Endothelial cell of umbilical vein (primary cell): ENCODE results near the gene NELFB. TPM values are rescaled to one million over a fixed set of nuclear protein-coding genes. Genes with fewer than 3 reads are reported as not detected.

ENCODE experiments used
- BruUV-seq: library from RNA; stranded (reverse); fragments of 400-500 nt; replicated peaks from 2 replicates; lab custom pipeline; 2021; lab: Mats Ljungman, UMichigan
- CTCF ChIA-PET: fragments of 300-600, 350-600 bp; sonication (Branson Sonifier 250); formaldehyde crosslinking; loops from one replicate; lab custom pipeline; 2021; ENCODE audit warnings: antibody characterized with exemption, inconsistent platforms; lab: Charles Lee
- POLR2A ChIA-PET: fragments of 300-600, 350-600 bp; sonication (Branson Sonifier 250); formaldehyde crosslinking; loops from one replicate; lab custom pipeline; 2021; ENCODE audit warnings: antibody characterized with exemption, inconsistent platforms; lab: Charles Lee
- DNase-seq: peaks from one replicate; pipeline ENCODE4 v3.0.0-alpha.2; 2011; ENCODE audit warnings: low read depth, low spot score
- FAIRE-seq: peaks from 2 replicates; lab custom pipeline; 2011; peaks lifted over from hg19 to GRCh38; lab: Jason Lieb, UNC
- H2AFZ ChIP-seq: 2 replicates; pipeline ENCODE4 v1.6.0; 2012; ENCODE audit warnings: low read depth, low read length, control low read depth, inconsistent platforms
- H3K27ac ChIP-seq: 2 replicates; pipeline ENCODE4 v1.5.1; 2011; ENCODE audit warnings: low read depth, mild to moderate bottlenecking, control low read depth, low read length, moderate library complexity; ENCODE audit not compliant: insufficient read depth
- H3K27me3 ChIP-seq, 2 experiments: 2 replicates each; pipeline versions ENCODE4 v1.6.0 to v1.6.1; 2011; ENCODE audit warnings: low read length in 2 of 2, mixed read lengths in 1 of 2; ENCODE audit not compliant: control insufficient read depth in 2 of 2, insufficient read depth in 2 of 2
- H3K36me3 ChIP-seq, 2 experiments: 2 replicates in 1 of 2; 3 replicates in 1 of 2; pipeline ENCODE4 v1.5.1; 2011; ENCODE audit warnings: low read length in 2 of 2, mild to moderate bottlenecking in 1 of 2, moderate library complexity in 1 of 2; ENCODE audit not compliant: control insufficient read depth in 2 of 2, insufficient read depth in 2 of 2; ENCODE audit errors: extremely low read depth in 1 of 2
- H3K4me1 ChIP-seq: 3 replicates; pipeline ENCODE4 v1.5.1; 2011; ENCODE audit warnings: mild to moderate bottlenecking, low read length; ENCODE audit not compliant: control insufficient read depth, insufficient read depth; ENCODE audit errors: extremely low read depth
- H3K4me2 ChIP-seq: 2 replicates; pipeline ENCODE4 v1.6.1; 2011; ENCODE audit warnings: low read length, control low read depth, mixed read lengths; ENCODE audit not compliant: insufficient read depth
- H3K4me3 ChIP-seq, 3 experiments: fragments of 200-600 bp in 1 of 3; sonication (generic), shearing (Covaris generic) in 1 of 3; replicated peaks in 1 of 3; 2 replicates each; pipeline ENCODE4 v1.5.1; 2011 to 2016; ENCODE audit warnings: control low read depth in 3 of 3, low read length in 3 of 3, mild to moderate bottlenecking in 2 of 3, inconsistent platforms in 1 of 3, low read depth in 1 of 3, moderate library complexity in 1 of 3; ENCODE audit not compliant: insufficient read depth in 1 of 3
- H3K79me2 ChIP-seq: 2 replicates; pipeline ENCODE4 v1.6.0; 2012; ENCODE audit warnings: low read length, inconsistent platforms; ENCODE audit not compliant: control insufficient read depth, insufficient read depth
- H3K9ac ChIP-seq: replicated peaks from 2 replicates; pipeline ENCODE3; 2011; ENCODE audit warnings: low read length, control low read depth; ENCODE audit not compliant: insufficient read depth; ENCODE audit errors: extremely low read depth
- H3K9me1 ChIP-seq: replicated peaks from 3 replicates; pipeline ENCODE4 v1.6.0; 2011; ENCODE audit warnings: mild to moderate bottlenecking, low read length; ENCODE audit not compliant: control insufficient read depth, insufficient read depth; ENCODE audit errors: extremely low read depth
- H3K9me3 ChIP-seq: replicated peaks from 2 replicates; pipeline ENCODE4 v1.5.1; 2012; ENCODE audit warnings: low read length, inconsistent platforms; ENCODE audit not compliant: control insufficient read depth, insufficient read depth
- H4K20me1 ChIP-seq: replicated peaks from 2 replicates; pipeline ENCODE3; 2011; ENCODE audit warnings: mild to moderate bottlenecking, low read length; ENCODE audit not compliant: control insufficient read depth, insufficient read depth; ENCODE audit errors: extremely low read depth
- EZH2 ChIP-seq: IDR thresholded peaks from 2 replicates; pipeline ENCODE4 v1.6.1; 2012; ENCODE audit warnings: borderline replicate concordance, low read depth, mild to moderate bottlenecking, moderate library complexity, low read length, inconsistent platforms; ENCODE audit not compliant: severe bottlenecking
- FOS ChIP-seq: IDR thresholded peaks from 2 replicates; pipeline ENCODE4 v1.6.1; 2011; ENCODE audit warnings: mild to moderate bottlenecking, low read length, moderate library complexity, borderline replicate concordance; ENCODE audit not compliant: insufficient read depth
- GATA2 ChIP-seq: IDR thresholded peaks from 2 replicates; pipeline ENCODE4 v1.7.0; 2011; ENCODE audit warnings: low read depth, mild to moderate bottlenecking, moderate library complexity, mixed read lengths, low read length; ENCODE audit not compliant: insufficient read length, insufficient read depth
- JUN ChIP-seq: IDR thresholded peaks from 2 replicates; pipeline ENCODE4 v1.6.1; 2011; ENCODE audit warnings: borderline replicate concordance, low read depth; ENCODE audit not compliant: insufficient read length, insufficient read depth
- MYC ChIP-seq: IDR thresholded peaks from one replicate; pipeline ENCODE4 v1.6.1; 2011; ENCODE audit warnings: mild to moderate bottlenecking, low read depth, low read length
- POLR2A ChIP-seq: IDR thresholded peaks from 2 replicates; pipeline ENCODE4 v1.6.1; 2012; ENCODE audit warnings: low read depth, mild to moderate bottlenecking, control low read depth, low read length
- POLR2AphosphoS5 ChIP-seq: IDR thresholded peaks from 2 replicates; pipeline ENCODE4 v1.6.1; 2012; ENCODE audit warnings: low read depth, mild to moderate bottlenecking, control low read depth, low read length, moderate library complexity; ENCODE audit not compliant: insufficient read depth
- dilution Hi-C: fragments of 300-500 bp; cut with MboI; formaldehyde crosslinking; loops from one replicate; pipeline ENCODE4 v1.15.0; 2019; ENCODE audit warnings: low sequenced_read_pairs; ENCODE audit not compliant: extremely low pct_ligation_motif_present
- intact Hi-C: fragments of 100-400 bp; cut with micrococcal nuclease; formaldehyde crosslinking; loops from one replicate; pipeline ENCODE4 v1.10.0; 2022
- polyA plus RNA-seq, 4 experiments: library from polyadenylated mRNA; depleted of rRNA in 3 of 4; stranded (reverse) in 3 of 4; unstranded in 1 of 4; fragments of >200 nt; gene quantifications; 2 replicates each; pipeline versions ENCODE4 v1.2.1 to v1.2.3, GENCODE V29; 2011 to 2012; ENCODE audit warnings: missing spikeins in 1 of 4
- total RNA-seq: library from RNA; stranded (reverse); gene quantifications from 2 replicates; pipeline ENCODE4 v1.2.3, GENCODE V29; 2021
- TF ChIP-seq, protein P1 (sequence below): IDR thresholded peaks from 2 replicates; pipeline ENCODE4 v1.6.1; 2011; ENCODE audit not compliant: insufficient read depth, insufficient read length
- TF ChIP-seq, protein P2 (sequence below), 2 donors: IDR thresholded peaks; 1 replicate in 1 of 2; 2 replicates in 1 of 2; pipeline ENCODE4 v1.5.1; 2011; ENCODE audit warnings: low read length in 2 of 2, mild to moderate bottlenecking in 2 of 2, moderate library complexity in 2 of 2, control low read depth in 1 of 2, inconsistent platforms in 1 of 2, low read depth in 1 of 2; ENCODE audit not compliant: insufficient read depth in 1 of 2; ENCODE audit errors: extremely low read depth in 1 of 2

NELFB gene
- total and polyA plus RNA-seq, 2 donors (not counting 3 experiments of a cell fraction or from before 2014, with no cell fraction given), result 62.3 to 76.1 TPM

DNA sequence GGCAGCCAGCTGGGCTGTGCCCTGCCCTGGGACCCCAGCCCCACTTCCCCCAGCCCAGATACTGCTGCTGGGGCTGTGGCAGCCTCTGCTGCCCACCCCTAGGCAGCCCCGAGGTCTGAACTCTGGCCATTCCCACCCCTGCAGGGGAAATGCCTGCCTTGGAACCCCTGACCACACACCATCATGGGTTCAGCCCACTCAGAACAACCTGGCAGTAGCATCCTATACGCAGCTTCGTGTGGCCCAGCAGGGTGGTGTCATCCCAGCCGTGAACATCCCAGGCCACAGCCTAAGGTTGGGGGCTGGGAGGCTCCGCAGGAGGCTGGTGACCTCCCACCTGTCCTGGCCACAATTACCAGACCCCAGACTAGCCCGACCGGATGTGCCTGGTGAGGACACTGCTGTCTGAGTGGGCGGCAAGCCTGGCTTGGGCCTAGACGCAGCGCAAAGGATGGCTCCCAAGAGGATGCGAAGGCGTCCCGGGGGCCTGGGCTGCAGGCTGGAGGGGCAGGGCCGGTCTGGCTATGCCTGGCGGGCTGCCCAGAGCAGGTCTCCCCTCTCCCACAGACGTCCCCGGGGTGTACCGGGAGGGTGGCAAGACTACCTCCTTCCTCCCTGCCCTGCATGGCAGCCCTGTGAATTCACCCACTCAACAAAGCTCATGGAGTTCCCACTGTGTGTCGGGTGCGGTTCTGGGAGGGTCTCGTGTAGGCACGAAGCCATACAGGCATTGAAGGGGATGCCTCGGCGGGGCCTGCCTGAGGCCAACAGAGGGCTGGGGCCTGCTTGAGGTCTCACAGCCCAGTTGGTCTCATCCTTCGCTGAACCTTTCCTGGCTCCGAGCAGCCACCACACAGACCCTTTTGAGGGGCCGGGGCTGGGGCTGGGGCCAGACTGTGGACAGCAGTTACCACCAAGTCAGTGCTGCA, 25.9 kb upstream of the NELFB start:
- Histone ChIP-seq H3K9me1 (no peaks in the 10 kb centered on the region), H3K79me2 (no peaks in the 10 kb centered on the region), H3K9me3 (no peaks in the 10 kb centered on the region), H2AFZ (no peak overlapping the region), H3K27me3 (no peaks in the 10 kb centered on the region), H3K9ac (no peak overlapping the region), H3K4me3 (no peak overlapping the region), H3K4me1 (no peaks in the 10 kb centered on the region), H3K27ac (no peak overlapping the region), H3K4me2 (no peak overlapping the region), H4K20me1 (no peaks in the 10 kb centered on the region), H3K36me3 (no peaks in the 10 kb centered on the region)
- TF ChIP-seq GATA2 (no peak), POLR2AphosphoS5 (no peak), MYC (no peak), EZH2 (no peak), POLR2A (no peak), FOS (no peak), JUN (no peak)
- TF ChIP-seq, protein P1, sequence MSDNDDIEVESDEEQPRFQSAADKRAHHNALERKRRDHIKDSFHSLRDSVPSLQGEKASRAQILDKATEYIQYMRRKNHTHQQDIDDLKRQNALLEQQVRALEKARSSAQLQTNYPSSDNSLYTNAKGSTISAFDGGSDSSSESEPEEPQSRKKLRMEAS, result no peak
- TF ChIP-seq, protein P2, sequence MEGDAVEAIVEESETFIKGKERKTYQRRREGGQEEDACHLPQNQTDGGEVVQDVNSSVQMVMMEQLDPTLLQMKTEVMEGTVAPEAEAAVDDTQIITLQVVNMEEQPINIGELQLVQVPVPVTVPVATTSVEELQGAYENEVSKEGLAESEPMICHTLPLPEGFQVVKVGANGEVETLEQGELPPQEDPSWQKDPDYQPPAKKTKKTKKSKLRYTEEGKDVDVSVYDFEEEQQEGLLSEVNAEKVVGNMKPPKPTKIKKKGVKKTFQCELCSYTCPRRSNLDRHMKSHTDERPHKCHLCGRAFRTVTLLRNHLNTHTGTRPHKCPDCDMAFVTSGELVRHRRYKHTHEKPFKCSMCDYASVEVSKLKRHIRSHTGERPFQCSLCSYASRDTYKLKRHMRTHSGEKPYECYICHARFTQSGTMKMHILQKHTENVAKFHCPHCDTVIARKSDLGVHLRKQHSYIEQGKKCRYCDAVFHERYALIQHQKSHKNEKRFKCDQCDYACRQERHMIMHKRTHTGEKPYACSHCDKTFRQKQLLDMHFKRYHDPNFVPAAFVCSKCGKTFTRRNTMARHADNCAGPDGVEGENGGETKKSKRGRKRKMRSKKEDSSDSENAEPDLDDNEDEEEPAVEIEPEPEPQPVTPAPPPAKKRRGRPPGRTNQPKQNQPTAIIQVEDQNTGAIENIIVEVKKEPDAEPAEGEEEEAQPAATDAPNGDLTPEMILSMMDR (IDR thresholded peaks at IDR 0.05; ENCODE audit: extremely low read depth in 1 of 2, insufficient read depth in 1 of 2, low read depth in 1 of 2, low read length in 2 of 2), result no peak
- POLR2A ChIA-PET, result interaction anchor here (2.6 kb wide), 1 partner anchor 12 kb away, joined by 6 read pairs; the partner anchor contains the start of gene TUBB4B
- DNase-seq (no peak), FAIRE-seq (no peak)
- dilution Hi-C loops (no loop called here), intact Hi-C loops (no loop called here)
- BruUV-seq, result no TSS peak
- CTCF ChIA-PET, result no interaction called here
